IPS-18a (cell line): Measurements from ENCODE around the gene FRMD4A.
"Not testable (repeated sequence)": the region's sequence is repeated elsewhere in the genome, so short reads cannot be mapped to it uniquely, and the experiment has no call there.

Experiments
- H3K27ac ChIP-seq: one replicate; pipeline ENCODE4 v1.5.1; 2013; ENCODE audit warnings: low read length
- H3K27me3 ChIP-seq: one replicate; pipeline ENCODE4 v1.6.1; 2013; ENCODE audit warnings: mild to moderate bottlenecking, low read length; ENCODE audit not compliant: control insufficient read depth, insufficient read depth
- H3K36me3 ChIP-seq: one replicate; pipeline ENCODE4 v1.6.1; 2013; ENCODE audit warnings: low read depth, low read length; ENCODE audit not compliant: control insufficient read depth
- H3K4me1 ChIP-seq: one replicate; pipeline ENCODE4 v1.6.1; 2013; ENCODE audit warnings: low read depth, low read length; ENCODE audit not compliant: control insufficient read depth
- H3K4me3 ChIP-seq: one replicate; pipeline ENCODE4 v1.5.1; 2013; ENCODE audit warnings: low read length
- H3K9ac ChIP-seq: one replicate; pipeline ENCODE4 v1.6.1; 2013; ENCODE audit warnings: mild to moderate bottlenecking, low read length, moderate library complexity
- H3K9me3 ChIP-seq: one replicate; pipeline ENCODE4 v1.6.1; 2013; ENCODE audit warnings: low read depth, low read length; ENCODE audit not compliant: control insufficient read depth

The FRMD4A gene

GRCh38 chr10:14228798-14229197, 101.9 kb downstream of the FRMD4A start:
- not testable (repeated sequence) for H3K27ac ChIP-seq, H3K9ac ChIP-seq, H3K4me3 ChIP-seq

GRCh38 chr10:14225379-14225778, 105.3 kb downstream of the FRMD4A start:
- no peaks in the 10 kb centered on the region for H3K4me1 ChIP-seq
- no peak overlapping the region for H3K27ac ChIP-seq
- H3K9ac ChIP-seq = no peak overlapping the region
- no peaks in the 10 kb centered on the region for H3K27me3 ChIP-seq
- no peaks in the 10 kb centered on the region for H3K9me3 ChIP-seq
- no peak overlapping the region for H3K4me3 ChIP-seq
- no peaks in the 10 kb centered on the region for H3K36me3 ChIP-seq

More at GRCh38 chr10:14228798-14229197, 101.9 kb downstream of the FRMD4A start:
- not testable (repeated sequence) for H3K4me1 ChIP-seq, H3K9me3 ChIP-seq, H3K27me3 ChIP-seq, H3K36me3 ChIP-seq

GRCh38 chr10:14220026-14220425, 110.7 kb downstream of the FRMD4A start:
- no peaks in the 10 kb centered on the region for H3K36me3 ChIP-seq
- no peaks in the 10 kb centered on the region for H3K9me3 ChIP-seq
- no peak overlapping the region for H3K27ac ChIP-seq
- H3K4me3 ChIP-seq = no peak overlapping the region
- H3K27me3 ChIP-seq = no peaks in the 10 kb centered on the region
- no peaks in the 10 kb centered on the region for H3K4me1 ChIP-seq
- H3K9ac ChIP-seq = no peak overlapping the region

GRCh38 chr10:14219411-14219810, 111.3 kb downstream of the FRMD4A start:
- Histone ChIP-seq H3K4me1 (no peaks in the 10 kb centered on the region), H3K4me3 (no peak overlapping the region), H3K9ac (no peak overlapping the region), H3K27me3 (no peaks in the 10 kb centered on the region), H3K9me3 (no peaks in the 10 kb centered on the region), H3K27ac (no peak overlapping the region), H3K36me3 (no peaks in the 10 kb centered on the region)

- H3K27me3 ChIP-seq = no peaks in the 10 kb centered on the region
- H3K27ac ChIP-seq = no peak overlapping the region
- H3K36me3 ChIP-seq = no peaks in the 10 kb centered on the region
- H3K9me3 ChIP-seq = no peaks in the 10 kb centered on the region
- H3K4me1 ChIP-seq = no peaks in the 10 kb centered on the region
- H3K9ac ChIP-seq = no peak overlapping the region
- H3K4me3 ChIP-seq = no peak overlapping the region
Observed at GRCh38 chr10:14215641-14216040, 115.1 kb downstream of the FRMD4A start.

GRCh38 chr10:14213703-14214102, 117.0 kb downstream of the FRMD4A start:
- H3K9ac ChIP-seq, H3K36me3 ChIP-seq, H3K27me3 ChIP-seq, H3K4me3 ChIP-seq, H3K9me3 ChIP-seq, H3K27ac ChIP-seq, H3K4me1 ChIP-seq: not testable (repeated sequence)

GRCh38 chr10:14211610-14212009, 119.1 kb downstream of the FRMD4A start:
- Histone ChIP-seq H3K27me3 (no peaks in the 10 kb centered on the region), H3K4me3 (no peak overlapping the region), H3K9me3 (no peaks in the 10 kb centered on the region), H3K27ac (no peak overlapping the region), H3K9ac (no peak overlapping the region), H3K36me3 (no peaks in the 10 kb centered on the region), H3K4me1 (no peaks in the 10 kb centered on the region)

GRCh38 chr10:14208231-14208630, 122.5 kb downstream of the FRMD4A start:
- H3K27me3 ChIP-seq = no peaks in the 10 kb centered on the region
- H3K36me3 ChIP-seq = no peaks in the 10 kb centered on the region
- H3K4me1 ChIP-seq = peaks cover 14% of the 10 kb centered on the region
- H3K27ac ChIP-seq = no peak overlapping the region
- no peaks in the 10 kb centered on the region for H3K9me3 ChIP-seq
- no peak overlapping the region for H3K9ac ChIP-seq
- H3K4me3 ChIP-seq = no peak overlapping the region

- H3K27ac ChIP-seq = no peak overlapping the region
- no peak overlapping the region for H3K4me3 ChIP-seq
- peaks cover 14% of the 10 kb centered on the region for H3K4me1 ChIP-seq
- no peaks in the 10 kb centered on the region for H3K9me3 ChIP-seq
- no peaks in the 10 kb centered on the region for H3K36me3 ChIP-seq
- no peaks in the 10 kb centered on the region for H3K27me3 ChIP-seq
- no peak overlapping the region for H3K9ac ChIP-seq
Observed at GRCh38 chr10:14205233-14205632, 125.5 kb downstream of the FRMD4A start.

- Histone ChIP-seq H3K27me3 (no peaks in the 10 kb centered on the region), H3K4me3 (no peak overlapping the region), H3K9me3 (no peaks in the 10 kb centered on the region), H3K36me3 (no peaks in the 10 kb centered on the region), H3K27ac (no peak overlapping the region), H3K4me1 (peaks cover 12% of the 10 kb centered on the region), H3K9ac (no peak overlapping the region)
Observed at GRCh38 chr10:14200698-14201544, 129.8 kb downstream of the FRMD4A start.

GRCh38 chr10:14199098-14199497, 131.6 kb downstream of the FRMD4A start:
- peaks cover 13% of the 10 kb centered on the region for H3K4me1 ChIP-seq
- not testable (repeated sequence) for H3K27ac ChIP-seq, H3K9ac ChIP-seq, H3K36me3 ChIP-seq, H3K9me3 ChIP-seq, H3K27me3 ChIP-seq, H3K4me3 ChIP-seq

- Histone ChIP-seq H3K9ac (no peak overlapping the region), H3K9me3 (no peaks in the 10 kb centered on the region), H3K4me1 (peaks cover 13% of the 10 kb centered on the region), H3K27me3 (no peaks in the 10 kb centered on the region), H3K36me3 (no peaks in the 10 kb centered on the region), H3K4me3 (no peak overlapping the region), H3K27ac (no peak overlapping the region)
Observed at GRCh38 chr10:14198078-14198477, 132.6 kb downstream of the FRMD4A start.
